ENCODE results near the gene SCUBE3. TPM values are rescaled to one million over a fixed set of nuclear protein-coding genes. Genes with fewer than 3 reads are reported as not detected.

The SCUBE3 gene
- total and polyA plus RNA-seq, 9 of the 15 experiments (the other 6 are each of a cell fraction or from before 2014, with no cell fraction given), result 0.01 to 0.11 TPM; not detected in 7

DNA sequence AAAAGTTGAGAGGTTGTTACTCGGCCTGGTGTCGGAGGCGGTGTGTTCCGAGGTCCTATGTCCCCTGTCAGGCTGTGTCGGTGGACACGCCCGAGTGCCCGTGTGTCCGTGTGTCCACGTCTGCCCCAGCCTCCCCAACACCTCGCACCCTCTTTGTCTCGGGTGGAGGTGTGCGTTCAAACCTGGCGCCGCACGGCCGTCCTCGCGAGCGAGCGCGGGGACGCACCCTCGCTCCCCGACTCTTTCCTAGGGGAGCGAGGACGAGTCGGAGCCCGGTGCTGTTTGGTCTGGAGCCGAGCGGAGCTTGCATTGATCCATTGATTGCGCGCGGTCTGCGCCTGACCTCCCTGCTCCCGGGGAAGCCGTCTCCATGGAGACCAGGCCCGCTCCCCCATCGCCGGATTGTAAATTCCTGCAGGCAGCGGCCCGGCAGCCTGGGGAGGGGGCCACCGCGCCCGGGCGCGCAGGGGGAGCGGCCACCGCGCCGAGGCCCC, 411 bp upstream of the SCUBE3 start (continued):
- TF ChIP-seq ARID3B (CRISPR knock-in tag; IDR thresholded peaks at IDR 0.05; ENCODE audit: borderline replicate concordance), result no peak
- no peak for TF ChIP-seq ETV6 (IDR thresholded peaks at IDR 0.05; ENCODE audit: borderline replicate concordance in 1 of 2, low read depth in 2 of 2, low read length in 1 of 2)
- TF ChIP-seq ETV6 (CRISPR knock-in tag; IDR thresholded peaks at IDR 0.05; ENCODE audit: borderline replicate concordance), result no peak

DNA sequence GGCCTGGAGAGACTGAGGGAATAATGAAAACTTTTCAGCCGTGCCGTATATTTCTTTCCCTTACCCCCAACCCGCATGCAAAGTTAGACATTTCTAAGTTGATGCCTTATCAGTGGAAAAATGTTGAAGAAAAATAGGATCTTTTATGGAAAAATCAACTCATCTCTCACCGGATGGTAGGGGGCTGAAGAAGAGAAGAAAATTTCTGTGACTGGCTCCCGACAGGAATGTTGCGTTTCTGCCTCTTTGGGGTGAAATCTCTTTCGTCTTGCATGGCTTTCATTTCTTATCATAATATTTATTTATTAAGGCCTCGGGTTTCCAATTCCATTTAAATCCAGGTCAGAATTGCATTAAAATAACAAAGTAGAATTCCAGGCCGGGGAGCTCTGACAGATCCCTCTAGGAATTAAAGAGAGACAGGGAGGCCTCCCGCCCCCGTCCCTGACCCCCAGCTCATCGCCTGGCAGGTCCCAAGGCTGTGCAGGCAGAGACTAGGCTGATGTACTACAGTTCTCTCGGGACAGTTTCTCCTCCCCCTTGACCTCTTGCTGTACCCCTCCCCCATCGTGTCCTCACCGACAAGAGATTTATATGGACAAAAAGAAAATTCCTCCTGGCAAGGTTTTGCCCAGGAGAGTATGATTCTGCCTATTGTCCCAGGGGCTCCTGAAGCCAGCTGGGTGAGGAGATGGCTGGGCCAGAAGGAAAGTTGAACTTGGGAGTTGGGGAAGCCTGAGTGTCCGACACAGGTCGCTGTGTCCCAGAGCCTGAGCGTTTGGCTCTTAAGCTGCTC, 1.3 kb downstream of the SCUBE3 start:
- H3K27me3 ChIP-seq (ENCODE audit: control insufficient read depth in 2 of 2, insufficient read depth in 2 of 2, low read length in 2 of 2), result peaks cover 51 to 72% of the 10 kb centered on the region in 2 experiments
- TF ChIP-seq ZC3H4 (CRISPR knock-in tag; IDR thresholded peaks at IDR 0.05; ENCODE audit: borderline replicate concordance) (no peak), COPS2 (conservative IDR thresholded peaks at IDR 0.05) (no peak), SNRNP70 (optimal IDR thresholded peaks at IDR 0.05; ENCODE audit: low read depth, low read length) (no peak), HSF4 (CRISPR knock-in tag; IDR thresholded peaks at IDR 0.05; ENCODE audit: borderline replicate concordance) (no peak), JUN (IDR thresholded peaks at IDR 0.05; ENCODE audit: borderline replicate concordance, low read depth, low read length) (no peak), JUN (CRISPR knock-in tag; IDR thresholded peaks at IDR 0.05; ENCODE audit: borderline replicate concordance) (no peak), ZNF408 (CRISPR knock-in tag; IDR thresholded peaks at IDR 0.05; ENCODE audit: low read depth) (no peak)
- TF ChIP-seq, protein P1, sequence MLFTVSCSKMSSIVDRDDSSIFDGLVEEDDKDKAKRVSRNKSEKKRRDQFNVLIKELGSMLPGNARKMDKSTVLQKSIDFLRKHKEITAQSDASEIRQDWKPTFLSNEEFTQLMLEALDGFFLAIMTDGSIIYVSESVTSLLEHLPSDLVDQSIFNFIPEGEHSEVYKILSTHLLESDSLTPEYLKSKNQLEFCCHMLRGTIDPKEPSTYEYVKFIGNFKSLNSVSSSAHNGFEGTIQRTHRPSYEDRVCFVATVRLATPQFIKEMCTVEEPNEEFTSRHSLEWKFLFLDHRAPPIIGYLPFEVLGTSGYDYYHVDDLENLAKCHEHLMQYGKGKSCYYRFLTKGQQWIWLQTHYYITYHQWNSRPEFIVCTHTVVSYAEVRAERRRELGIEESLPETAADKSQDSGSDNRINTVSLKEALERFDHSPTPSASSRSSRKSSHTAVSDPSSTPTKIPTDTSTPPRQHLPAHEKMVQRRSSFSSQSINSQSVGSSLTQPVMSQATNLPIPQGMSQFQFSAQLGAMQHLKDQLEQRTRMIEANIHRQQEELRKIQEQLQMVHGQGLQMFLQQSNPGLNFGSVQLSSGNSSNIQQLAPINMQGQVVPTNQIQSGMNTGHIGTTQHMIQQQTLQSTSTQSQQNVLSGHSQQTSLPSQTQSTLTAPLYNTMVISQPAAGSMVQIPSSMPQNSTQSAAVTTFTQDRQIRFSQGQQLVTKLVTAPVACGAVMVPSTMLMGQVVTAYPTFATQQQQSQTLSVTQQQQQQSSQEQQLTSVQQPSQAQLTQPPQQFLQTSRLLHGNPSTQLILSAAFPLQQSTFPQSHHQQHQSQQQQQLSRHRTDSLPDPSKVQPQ (CRISPR knock-in tag; IDR thresholded peaks at IDR 0.05; ENCODE audit: borderline replicate concordance), result no peak

More for the DNA sequence above, 1.3 kb downstream of the SCUBE3 start:
- intact Hi-C loops (cut with micrococcal nuclease), result no loop called here
- in situ Hi-C loops (cut with MboI), result no loop called here
- no peak overlapping the region for H3K27ac ChIP-seq (ENCODE audit: extremely low read depth, low read depth, low read length)
- DNase-seq (ENCODE audit: extremely low read depth in 1 of 4, low spot score in 3 of 4) (peak in 2 of 4 experiments; percentile 46 to 49), FAIRE-seq (no peak), ATAC-seq (no peak)
- WGBS (ENCODE audit: insufficient coverage, low coverage, missing lambda C conversion rate), result 37% methylated on average over 18 of the region's 18 CpGs
- H3K9me1 ChIP-seq (ENCODE audit: control insufficient read depth, insufficient read depth, low read length), result no peaks in the 10 kb centered on the region
- H3K4me2 ChIP-seq (ENCODE audit: insufficient read depth, low read length), result no peak overlapping the region
- peaks cover 4 to 22% of the 10 kb centered on the region in 2 experiments; a peak in 4 of 5 replicates for H3K4me1 ChIP-seq (replicated peaks in 1 of 2; ENCODE audit: control insufficient read depth in 2 of 2, insufficient read depth in 2 of 2, low read length in 2 of 2)
- H3K36me3 ChIP-seq (ENCODE audit: control insufficient read depth, insufficient read depth, low read length), result no peaks in the 10 kb centered on the region
- ChIA-PET CTCF (ENCODE audit: low intra/inter-chr PET ratio) (no interaction called here), POLR2A (interaction anchor here (0.6 to 2.9 kb wide), 9 partner anchors 8 to 351 kb away, joined by 3 to 9 read pairs (median 3); no protein-coding TSS in a partner anchor)
- no peak overlapping the region for H3K4me3 ChIP-seq
- H3K9me3 ChIP-seq (replicated peaks; ENCODE audit: control insufficient read depth, insufficient read depth, low read depth, low read length), result no peaks in the 10 kb centered on the region
- H4K20me1 ChIP-seq (replicated peaks; ENCODE audit: control insufficient read depth, insufficient read depth, low read length), result peaks cover 19% of the 10 kb centered on the region; the same call in 1 of the 2 replicates
- H3K9ac ChIP-seq (ENCODE audit: insufficient read depth in 1 of 2, low read depth in 2 of 2, low read length in 2 of 2), result no peak overlapping the region; a peak in 1 of 4 replicates
- no peaks in the 10 kb centered on the region for H3K79me2 ChIP-seq (ENCODE audit: control insufficient read depth, insufficient read depth, low read length)
- BruUV-seq (replicated peaks), result no TSS peak
- H2AFZ ChIP-seq (ENCODE audit: low read depth, low read length), result no peak overlapping the region
